HG03432 (cell line): ENCODE data around the gene TRPM1.

Experiments
- ATAC-seq: cut with Tn5 transposase; IDR thresholded peaks from one replicate; pipeline ENCODE4 v1.9.1; 2021; ENCODE audit warnings: mild to moderate bottlenecking, moderate library complexity; ENCODE audit not compliant: unreplicated experiment

TRPM1 gene

DNA sequence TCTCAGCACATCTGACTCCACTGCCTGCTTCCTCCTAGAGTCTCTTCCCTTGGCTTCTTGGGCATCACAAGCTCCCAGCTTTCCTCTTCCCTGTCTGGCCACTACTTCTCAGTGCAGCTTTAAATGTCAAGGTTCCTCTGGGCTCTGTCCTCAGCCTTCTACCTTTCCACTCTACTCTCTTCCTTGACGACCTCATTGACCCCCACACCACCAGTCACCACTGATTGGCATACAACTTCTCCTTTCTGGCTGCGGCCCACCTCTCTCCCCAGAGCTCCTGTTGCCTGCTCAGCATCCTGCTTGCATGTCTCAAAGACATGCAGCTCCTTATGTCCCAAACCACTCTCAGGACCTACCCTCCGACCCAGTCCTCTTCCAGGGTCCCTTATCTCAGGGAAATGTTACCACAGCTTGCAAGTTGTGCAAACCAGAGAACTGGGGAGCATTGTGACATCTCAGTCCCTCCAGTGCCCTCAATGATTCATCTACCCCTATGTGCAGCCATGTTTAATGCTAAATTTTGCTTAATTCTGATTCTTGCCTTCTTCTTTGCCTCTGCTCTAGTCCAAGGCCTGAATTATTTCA, 49.9 kb downstream of the TRPM1 start:
- no peak for ATAC-seq

DNA sequence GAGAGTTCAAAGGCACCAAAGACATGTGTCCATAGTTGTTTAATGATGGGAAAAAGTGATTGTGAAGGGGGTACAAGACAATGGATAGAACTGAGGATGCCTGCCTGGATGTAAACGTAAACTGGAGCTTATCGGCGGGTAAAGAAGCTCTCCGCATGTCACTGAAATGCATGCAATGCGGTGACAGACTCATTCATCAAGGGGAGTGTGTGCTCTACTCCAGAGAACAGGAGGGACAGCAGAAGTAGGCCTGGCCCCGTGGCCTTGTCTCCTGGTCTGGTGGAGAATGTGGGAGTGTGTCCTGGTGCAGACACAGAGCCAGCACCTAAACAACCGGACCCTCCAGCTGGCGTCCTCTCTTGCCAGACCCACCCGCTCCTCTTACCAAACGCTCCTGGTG, 50.6 kb downstream of the TRPM1 start:
- no peak for ATAC-seq

DNA sequence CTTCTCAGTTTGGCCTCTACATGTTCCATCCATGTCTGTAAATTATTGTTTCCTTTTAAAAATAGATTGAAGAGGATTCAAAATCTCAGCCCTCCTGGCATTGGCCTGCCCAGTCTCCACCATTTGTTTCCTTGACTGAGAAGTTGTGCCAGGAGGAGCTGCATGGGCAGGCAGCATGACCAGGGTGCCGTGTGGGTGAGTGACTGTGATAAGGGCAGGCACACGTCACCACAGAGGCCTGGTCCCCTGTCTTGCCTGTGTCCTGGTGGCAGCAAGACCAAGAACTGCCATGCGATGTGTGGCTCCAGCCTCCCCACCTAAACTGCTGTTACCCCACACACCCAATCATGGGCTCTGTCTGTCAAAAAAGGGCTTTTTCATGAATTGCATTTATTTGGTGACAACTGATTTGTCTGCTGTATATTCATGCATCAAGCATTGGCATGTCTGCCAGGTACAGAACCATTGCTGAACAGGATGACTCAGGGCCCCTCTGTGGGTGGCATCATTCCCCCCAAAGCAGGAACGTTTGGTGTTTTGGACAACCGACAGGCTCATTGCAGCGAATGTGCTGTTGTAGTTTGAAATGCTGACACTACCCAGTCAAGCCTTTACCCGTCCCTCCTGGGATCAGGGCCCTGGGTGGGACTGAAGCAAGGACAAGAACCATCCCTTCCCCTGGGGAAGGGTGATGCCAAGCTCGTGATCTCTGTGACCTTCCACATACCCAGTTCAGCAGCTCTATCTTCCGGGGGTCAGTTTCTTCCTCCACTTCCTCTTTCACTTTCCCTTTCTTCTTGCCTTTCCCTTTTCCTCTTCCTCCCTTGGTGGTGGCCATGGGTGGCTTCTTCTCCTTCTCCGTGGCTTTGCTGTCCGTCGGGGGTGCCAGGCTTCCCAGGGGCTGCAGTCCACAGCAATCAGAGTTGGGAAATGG, 51.6 kb downstream of the TRPM1 start:
- no peak for ATAC-seq

DNA sequence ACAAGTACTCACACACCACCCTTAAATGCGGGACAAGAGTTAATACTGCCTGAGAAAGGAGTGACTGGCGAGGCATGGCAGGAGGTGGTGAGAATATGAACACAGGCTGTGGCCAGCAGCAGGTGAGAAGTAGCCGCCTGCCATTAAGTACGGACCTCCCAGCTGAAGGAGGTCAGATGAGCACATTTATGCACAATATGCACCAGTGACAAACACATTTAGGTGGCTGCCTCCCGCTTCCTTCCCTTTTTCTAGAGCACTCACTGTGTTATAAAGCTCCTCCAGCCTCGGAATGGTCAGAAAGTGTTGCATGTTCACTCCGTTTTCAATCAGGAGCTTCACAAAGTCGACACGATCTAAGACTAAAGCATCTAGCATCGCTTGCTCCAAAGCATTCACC, 52.4 kb downstream of the TRPM1 start:
- ATAC-seq = no peak

DNA sequence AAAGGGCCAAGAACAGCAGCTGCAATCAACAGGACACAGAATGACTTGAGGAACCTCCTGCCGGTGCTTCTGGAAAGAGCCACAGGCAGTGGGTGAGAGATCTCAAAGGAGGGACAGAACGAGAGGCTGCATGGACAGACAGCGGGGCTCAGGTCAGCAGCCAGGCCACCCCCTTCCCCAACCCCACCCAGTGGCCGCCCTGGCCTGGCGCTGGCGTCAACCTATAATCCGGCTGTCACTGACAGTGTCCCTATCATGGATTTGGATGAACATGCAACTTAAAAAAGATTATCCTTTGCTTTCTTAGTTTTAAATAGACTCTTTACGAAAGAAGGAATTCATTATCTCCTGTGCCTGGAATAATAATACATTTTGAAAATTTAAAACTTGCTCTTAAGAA, 54.1 kb downstream of the TRPM1 start:
- ATAC-seq = no peak

DNA sequence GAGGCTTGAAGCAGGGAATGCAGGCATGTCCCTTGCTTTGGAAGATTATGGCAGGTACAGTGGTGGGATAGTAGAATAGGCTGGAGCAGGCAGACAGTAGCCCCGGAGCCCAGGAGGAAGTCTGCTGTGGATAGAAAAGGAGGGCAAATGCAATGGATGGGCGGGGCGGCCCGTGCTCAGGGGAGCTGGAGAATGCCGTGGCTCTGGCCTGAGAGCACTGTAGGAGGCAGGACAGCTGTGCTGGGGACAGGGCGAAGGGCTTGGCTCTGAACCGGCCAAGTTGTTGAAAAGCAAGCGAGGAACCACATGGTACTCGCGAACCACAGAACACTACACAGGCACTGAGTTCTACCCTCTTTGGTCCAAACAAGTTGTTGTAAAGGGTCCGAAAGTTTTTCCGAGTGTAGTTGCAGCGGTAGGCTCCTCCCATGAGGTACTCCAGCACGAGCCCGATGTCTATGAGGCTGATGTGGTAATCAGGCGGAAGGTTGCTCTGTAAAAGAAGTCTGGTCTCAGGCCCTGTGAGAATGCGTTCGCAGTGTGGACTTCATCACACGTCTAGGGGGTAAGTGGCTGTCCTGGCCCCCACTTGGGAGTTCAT, 54.7 kb downstream of the TRPM1 start:
- ATAC-seq = no peak

DNA sequence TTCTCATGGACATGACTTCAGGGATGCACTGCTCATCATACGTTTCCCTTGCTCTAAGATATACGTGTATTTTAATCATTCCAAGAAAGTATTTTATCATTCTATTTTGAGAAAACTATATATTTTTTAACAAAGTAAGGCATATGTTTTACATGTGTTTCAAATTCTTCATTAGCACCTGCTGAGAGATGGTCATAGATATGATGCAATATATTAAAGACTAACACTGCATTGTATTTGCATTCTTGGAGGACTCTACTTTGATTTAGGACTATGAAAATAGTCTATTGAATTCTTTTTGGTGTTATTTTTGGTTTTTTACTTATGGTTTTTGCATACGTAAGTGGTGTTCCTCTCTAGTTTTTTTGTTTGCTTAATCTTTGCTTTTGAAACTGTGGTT, 55.9 kb downstream of the TRPM1 start:
- ATAC-seq = no peak

DNA sequence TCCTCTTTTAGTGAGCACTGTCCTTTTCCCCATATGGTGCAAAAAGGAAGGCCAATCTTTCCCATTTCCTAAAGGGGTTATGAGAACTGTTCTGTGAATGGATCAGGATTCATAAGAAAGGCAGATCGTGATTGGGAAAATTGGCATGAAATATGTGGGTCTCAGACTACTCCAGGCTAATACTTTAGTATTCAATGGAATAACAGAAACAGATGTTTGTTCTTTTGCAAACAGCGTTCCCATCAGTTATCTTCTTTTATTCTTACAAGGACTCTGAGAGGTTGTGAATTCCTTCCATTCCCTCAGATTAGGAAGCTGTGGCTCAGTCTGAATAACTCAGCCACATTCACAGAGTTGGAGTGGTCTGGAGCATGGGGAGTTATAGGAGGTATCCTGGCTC, 58.8 kb downstream of the TRPM1 start:
- no peak for ATAC-seq

DNA sequence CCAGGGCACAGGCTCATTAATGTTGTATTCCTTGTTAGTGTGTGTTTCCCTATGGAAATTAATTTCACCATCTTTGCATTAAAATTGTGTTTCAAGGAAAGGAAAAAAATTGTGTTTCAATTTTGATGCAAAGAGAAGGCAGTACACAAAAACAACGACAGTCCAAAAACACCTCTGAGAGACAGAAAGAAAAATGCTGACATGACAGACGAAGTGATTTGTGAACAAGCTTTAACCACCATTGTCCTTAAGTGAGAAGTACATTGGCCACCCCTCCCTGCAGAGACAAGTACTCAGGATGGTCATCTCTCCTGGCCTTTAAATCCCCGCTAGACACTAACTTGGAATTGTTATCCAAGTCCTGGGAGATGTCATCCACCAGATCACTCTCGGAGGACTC, 59.9 kb downstream of the TRPM1 start:
- ATAC-seq = no peak

DNA sequence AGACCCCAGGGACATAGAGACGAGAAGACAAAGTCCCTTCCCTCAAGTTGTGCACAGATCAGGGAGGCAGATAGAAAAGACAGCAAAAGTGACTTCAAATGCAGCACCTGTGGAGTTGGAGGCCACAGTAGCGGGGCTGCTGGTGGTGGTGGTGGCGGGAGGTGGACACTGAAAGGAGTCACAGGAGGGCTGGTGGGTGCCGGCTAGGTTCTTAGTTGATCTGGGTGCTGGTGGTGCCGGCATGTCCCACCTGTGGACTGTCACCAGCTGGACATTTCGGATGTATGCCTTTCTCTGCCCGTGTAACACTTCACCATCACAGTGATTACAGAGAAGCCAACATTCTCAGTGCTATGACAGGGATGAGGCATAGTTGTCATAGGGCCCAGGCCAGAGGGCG, 60.9 kb downstream of the TRPM1 start:
- ATAC-seq = no peak

DNA sequence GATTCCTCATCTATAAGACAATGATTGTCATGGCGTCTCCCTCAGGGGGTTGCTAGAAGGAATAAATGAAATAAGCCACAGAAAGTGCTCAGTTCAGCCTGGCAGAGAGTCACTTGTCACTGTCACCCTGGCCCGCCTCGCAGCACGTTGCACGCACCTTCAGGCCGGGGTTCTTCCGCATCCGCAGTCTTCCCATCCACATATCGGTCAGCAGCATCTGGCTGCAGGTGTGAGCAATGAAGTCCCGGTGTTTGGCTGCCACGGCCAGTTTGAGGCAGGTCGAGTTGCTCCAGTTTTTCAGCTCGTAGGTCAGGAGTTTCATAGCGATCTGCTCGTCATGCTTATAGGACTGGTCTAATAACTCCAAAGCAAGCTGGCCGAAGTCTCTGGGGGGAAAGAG, 61.6 kb downstream of the TRPM1 start:
- ATAC-seq = no peak

DNA sequence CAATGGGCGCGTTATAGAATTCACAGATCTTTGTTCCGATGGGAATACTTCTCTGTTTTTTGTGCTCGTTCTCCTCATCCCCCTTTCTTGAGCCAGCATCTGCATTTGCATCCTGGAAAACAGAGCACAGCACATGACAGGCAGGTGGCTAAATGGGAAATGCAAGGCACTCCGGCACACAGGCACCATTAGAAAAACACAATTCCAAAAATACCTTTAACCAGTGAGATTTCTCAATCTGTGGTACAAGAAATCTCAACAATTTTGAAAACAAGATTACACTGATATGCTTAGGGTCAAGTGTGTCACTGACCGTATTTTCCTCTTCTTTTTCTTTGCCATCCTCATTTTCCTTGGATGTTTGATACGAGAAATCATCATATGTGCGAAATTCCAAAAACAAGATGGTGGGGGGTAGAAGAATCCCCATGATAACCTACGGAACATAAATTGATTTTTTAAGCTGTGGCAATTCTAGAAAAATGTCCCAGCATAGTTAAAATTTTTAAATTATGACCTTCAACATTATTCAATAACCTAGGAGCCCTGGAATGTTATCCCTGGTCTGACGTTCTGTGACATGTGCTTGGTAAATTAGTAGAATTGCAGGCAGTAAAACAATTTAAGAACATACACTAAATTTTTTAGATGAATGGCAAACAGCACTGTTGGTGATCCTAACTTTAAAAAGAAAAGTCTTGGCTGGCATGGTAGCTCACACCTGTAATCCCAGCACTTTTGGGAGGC, 63.6 kb downstream of the TRPM1 start:
- ATAC-seq = no peak

DNA sequence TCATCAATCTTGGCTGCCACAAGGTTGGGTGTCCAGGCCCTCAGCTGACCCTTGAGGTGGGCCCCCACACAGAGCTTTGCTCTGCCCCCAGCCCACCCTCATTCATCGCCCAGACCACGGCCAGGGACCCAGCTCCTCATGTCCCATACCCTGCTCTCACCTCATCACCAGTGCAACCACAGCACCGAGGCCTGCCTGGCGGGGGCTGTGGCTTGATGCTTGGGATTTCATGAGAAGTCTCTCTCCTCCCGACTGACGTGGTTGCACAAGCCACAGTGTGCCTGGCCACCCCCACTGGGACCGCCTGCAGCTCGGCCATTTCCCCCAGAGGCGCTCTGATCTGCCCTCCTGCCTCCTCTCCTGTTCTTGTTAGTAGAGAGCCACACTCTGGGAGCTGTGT, 64.7 kb downstream of the TRPM1 start:
- ATAC-seq = no peak

DNA sequence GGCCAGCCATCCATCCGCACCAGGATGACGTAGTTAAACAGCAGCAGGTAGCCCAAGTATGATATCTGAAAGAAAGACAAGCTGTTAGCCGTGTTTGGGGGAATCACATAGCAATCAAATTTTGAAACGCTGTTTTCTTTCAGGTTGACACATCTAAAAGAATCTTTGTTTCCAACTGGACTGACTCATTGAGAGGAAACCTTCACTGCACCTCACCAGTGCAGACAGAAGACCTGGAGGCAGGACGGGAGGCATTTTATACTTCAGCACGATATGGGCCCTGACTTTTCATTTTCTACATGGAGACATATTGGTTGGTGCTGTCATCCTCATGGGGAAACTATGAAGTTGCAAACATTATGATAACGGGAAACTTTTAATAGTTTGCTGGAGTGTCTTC, 65.9 kb downstream of the TRPM1 start:
- ATAC-seq = no peak

DNA sequence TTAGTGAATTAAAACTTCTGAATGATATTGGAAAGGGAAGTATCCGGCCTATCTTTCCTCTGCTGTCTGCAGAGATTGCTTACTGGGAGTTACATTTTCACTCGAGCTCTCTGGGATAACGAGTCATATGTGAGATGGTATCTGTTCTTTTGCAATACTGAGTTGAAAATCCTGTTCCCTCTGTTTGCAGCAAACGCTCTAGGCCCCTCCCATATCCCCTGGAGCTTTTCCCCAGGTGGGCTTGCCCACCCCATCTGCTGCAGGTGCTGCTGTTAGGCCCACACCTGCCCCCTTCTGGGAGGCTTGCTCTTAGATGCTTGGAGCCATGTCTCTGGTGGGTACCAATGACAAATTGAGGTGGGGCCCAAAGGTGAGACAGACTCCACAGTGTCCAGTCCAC, 67.4 kb downstream of the TRPM1 start:
- no peak for ATAC-seq

DNA sequence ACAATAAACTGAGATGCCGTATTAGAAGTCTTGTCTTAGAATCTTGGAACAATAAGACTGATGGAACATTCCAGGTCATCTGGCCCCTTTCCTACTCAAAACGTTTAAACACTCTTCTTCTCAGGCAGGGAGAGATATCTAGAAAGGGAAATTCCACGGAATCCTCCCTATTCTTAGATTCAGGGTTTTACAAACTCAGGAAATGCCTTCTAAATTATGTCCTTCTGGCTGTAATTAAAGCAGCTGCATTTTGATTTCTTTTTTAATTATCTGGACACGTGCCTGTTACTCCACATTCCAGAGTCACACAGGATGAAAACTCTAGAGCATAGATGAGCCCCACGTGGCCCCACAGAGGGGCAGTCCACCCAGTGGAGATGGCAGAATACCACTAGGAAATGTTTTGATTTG, 68.6 kb downstream of the TRPM1 start:
- no peak for ATAC-seq

DNA sequence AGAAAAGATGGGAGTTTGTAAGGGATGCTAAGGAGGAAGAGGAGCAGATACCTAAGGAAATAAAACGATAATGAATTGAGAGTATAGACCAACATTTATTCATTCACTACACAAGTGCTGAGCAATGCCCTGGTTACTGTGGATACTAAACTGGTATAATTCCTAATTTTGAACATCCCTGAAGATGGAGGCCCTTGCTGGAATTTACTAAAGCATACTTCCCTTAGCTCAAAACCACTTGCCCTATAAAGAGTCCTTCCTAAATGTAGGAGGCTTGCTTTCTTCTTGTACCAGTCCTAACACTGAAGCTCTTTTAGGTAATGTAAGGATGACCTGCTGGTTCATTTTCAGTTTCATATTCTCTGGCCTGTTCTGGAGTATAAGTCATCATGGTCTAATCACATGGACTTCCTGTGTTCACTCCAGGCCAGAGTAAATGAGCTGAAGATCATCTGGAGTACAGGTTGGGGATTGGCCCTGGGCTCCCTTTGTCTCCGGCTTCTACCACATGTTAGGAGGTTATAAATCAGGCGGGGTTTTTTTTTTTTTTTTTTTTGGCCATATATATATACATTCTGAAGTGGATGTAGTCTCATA, 70.0 kb downstream of the TRPM1 start:
- peak; percentile 79 for ATAC-seq

DNA sequence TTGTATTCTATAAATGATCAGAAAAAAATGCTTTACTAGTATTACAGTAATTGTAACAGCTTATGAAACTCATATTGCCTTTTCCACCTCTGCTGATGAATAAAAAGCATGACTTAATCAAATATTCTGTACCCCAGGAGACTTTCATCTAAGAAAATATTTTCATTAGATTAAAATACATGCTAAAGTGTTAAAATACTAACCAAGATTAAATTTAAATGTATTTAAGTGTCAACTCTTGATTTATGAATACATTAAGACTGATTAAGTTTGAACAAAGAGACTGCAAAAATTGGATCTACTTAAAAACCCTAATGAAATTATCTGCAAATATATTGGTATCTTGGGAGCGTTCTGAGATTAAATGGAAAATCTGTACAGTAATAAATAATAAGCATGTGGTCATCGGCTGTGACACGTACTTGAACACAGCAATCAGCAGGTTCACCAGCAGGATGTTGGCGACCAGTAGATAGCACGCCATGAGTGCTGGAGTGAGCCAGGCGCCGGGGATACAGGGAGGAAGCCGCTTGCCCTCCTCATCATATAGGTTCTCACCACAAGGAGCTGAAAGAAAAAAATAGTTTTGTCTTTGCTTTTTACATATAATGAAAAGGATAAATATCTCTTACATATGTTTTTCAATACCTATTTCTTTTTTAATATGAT, 73.5 kb downstream of the TRPM1 start:
- no peak for ATAC-seq

DNA sequence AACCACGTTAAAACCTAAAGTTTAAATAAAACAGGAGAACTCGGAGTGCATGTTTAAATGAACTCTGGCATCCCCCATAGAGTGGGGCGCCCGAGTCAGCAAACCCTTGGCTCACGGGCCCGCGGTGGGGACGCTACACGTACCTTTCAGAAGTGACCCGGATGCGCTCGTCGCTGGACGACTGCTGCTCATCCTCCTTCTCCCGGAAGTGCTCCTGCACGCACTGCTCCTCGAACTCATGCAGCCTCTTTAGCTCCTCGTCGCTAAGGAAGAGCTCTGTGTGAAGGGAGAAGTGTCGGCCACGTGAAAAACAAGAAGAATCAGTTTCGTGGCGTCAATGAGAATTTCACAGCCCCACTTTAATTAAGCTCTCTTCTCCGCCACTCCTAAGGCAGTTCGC, 75.5 kb downstream of the TRPM1 start:
- no peak for ATAC-seq

DNA sequence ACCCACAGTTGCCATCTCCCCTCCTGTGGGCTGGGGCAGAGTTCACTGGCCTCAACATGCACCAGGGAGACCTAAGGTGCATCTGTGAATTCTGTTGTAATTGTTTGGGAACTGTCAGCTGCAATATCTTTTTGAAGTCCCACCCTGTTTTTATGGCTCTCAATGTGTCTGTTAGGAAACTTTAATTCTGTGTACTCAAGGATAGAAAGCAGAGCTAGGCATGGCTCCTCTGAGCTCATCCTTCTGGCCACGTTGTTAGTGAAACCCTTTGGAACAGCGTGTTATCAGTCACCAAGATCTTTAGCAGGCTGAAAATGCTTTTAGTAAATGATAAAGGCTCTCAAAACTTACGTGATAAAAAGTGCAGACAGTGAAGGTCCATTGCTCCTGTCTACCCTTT, 76.5 kb downstream of the TRPM1 start:
- ATAC-seq = no peak

DNA sequence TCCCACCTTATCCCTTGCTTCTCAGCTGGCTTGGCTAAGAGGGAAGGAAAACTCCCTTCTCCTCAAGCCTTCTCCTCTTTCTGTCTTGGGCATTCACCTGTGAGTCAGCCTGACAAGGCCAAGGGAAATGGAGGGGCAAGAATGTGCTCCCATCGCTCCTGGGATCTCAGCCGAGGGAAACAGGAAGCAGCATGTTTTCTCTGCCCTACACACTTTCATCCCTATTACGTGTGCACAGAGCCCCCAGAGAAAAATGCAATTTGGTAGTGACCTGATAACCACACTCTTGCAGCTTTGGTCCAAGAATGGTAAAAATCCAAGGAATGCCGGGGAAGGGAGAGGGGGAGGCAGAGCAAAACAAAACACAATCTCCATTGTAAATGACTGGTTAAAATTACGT, 77.2 kb downstream of the TRPM1 start:
- no peak for ATAC-seq
